Measurements from ENCODE around the gene DCDC2. TPM values are rescaled to one million over a fixed set of nuclear protein-coding genes. Genes with fewer than 3 reads are reported as not detected.

Gene DCDC2
- total RNA-seq, 1 experiment from 2014 or later = 0.26 TPM

DNA sequence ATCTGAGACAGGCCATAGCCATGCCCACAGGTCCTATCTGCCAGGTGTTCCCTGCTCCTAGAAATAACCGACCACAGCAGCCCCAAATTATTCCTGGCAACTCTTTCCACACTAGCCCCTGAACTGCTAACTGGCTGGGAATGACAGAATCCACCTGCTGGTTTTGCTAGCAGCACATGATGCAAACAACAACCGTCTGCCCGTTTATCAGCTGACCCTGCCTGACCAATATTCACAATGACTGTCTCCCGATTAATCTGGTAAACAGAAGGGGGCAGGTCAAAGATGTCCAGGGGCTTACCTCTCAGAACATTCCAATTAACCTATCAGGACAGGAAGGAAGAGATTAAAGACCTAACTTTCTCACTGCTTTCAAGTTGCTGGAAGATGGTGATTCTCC lies 130.3 kb downstream of the DCDC2 start:
- Histone ChIP-seq H3K9ac (ENCODE audit: low read length) (no peak overlapping the region), H3K4me2 (ENCODE audit: low read depth, low read length, poor library complexity, severe bottlenecking) (no peak overlapping the region), H2AFZ (ENCODE audit: low read length) (no peak overlapping the region), H3K79me2 (ENCODE audit: low read length) (no peaks in the 10 kb centered on the region), H3K9me2 (replicated peaks; ENCODE audit: insufficient read depth, low read length) (no peaks in the 10 kb centered on the region), H3K27me3 (ENCODE audit: low read length) (no peaks in the 10 kb centered on the region), H3K9me3 (ENCODE audit: low read length) (no peaks in the 10 kb centered on the region), H3K4me1 (ENCODE audit: low read length) (no peaks in the 10 kb centered on the region), H3K36me3 (ENCODE audit: insufficient read depth, low read length) (no peaks in the 10 kb centered on the region), H3K4me3 (ENCODE audit: low read length) (no peak overlapping the region), H4K20me1 (ENCODE audit: insufficient read depth, low read depth, low read length) (no peaks in the 10 kb centered on the region), H3K27ac (ENCODE audit: low read length) (no peak overlapping the region)
- no peak for DNase-seq

GRCh38 chr6:24226541-24226940 lies 131.3 kb downstream of the DCDC2 start:
- H2AFZ ChIP-seq (ENCODE audit: low read length) = no peak overlapping the region
- no peak overlapping the region for H3K9ac ChIP-seq (ENCODE audit: low read length)
- no peak overlapping the region for H3K27ac ChIP-seq (ENCODE audit: low read length)
- no peaks in the 10 kb centered on the region for H3K4me1 ChIP-seq (ENCODE audit: low read length)
- no peaks in the 10 kb centered on the region for H3K36me3 ChIP-seq (ENCODE audit: insufficient read depth, low read length)
- DNase-seq = no peak
- no peaks in the 10 kb centered on the region for H4K20me1 ChIP-seq (ENCODE audit: insufficient read depth, low read depth, low read length)
- no peak overlapping the region for H3K4me3 ChIP-seq (ENCODE audit: low read length)
- H3K9me2 ChIP-seq (replicated peaks; ENCODE audit: insufficient read depth, low read length) = no peaks in the 10 kb centered on the region
- H3K27me3 ChIP-seq (ENCODE audit: low read length) = no peaks in the 10 kb centered on the region
- H3K9me3 ChIP-seq (ENCODE audit: low read length) = no peaks in the 10 kb centered on the region
- no peaks in the 10 kb centered on the region for H3K79me2 ChIP-seq (ENCODE audit: low read length)
- H3K4me2 ChIP-seq (ENCODE audit: low read depth, low read length, poor library complexity, severe bottlenecking) = no peak overlapping the region

DNA sequence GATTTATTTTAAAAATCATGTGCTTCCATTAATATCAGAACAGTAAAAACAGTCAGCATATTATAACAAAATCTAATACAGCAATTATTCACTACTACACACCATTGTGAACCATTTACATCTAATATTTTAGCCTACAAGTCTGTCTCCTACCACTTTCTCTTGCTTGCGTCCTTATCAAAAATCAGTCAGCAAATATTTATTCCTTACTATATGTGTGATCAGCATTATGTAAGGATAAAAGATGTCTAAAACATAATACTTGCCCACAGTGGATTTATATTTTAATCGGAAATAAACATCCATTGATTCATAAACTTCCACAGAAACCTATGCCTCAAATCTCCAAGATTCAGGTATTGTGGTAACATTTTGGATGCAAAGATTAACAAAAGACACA lies 132.0 kb downstream of the DCDC2 start:
- Histone ChIP-seq H3K9me2 (replicated peaks; ENCODE audit: insufficient read depth, low read length) (no peaks in the 10 kb centered on the region), H3K79me2 (ENCODE audit: low read length) (no peaks in the 10 kb centered on the region), H3K27ac (ENCODE audit: low read length) (no peak overlapping the region), H3K27me3 (ENCODE audit: low read length) (no peaks in the 10 kb centered on the region), H2AFZ (ENCODE audit: low read length) (no peak overlapping the region), H4K20me1 (ENCODE audit: insufficient read depth, low read depth, low read length) (no peaks in the 10 kb centered on the region), H3K36me3 (ENCODE audit: insufficient read depth, low read length) (no peaks in the 10 kb centered on the region), H3K4me3 (ENCODE audit: low read length) (no peak overlapping the region), H3K9ac (ENCODE audit: low read length) (no peak overlapping the region), H3K4me1 (ENCODE audit: low read length) (no peaks in the 10 kb centered on the region), H3K9me3 (ENCODE audit: low read length) (no peaks in the 10 kb centered on the region), H3K4me2 (ENCODE audit: low read depth, low read length, poor library complexity, severe bottlenecking) (no peak overlapping the region)
- no peak for DNase-seq

- no peaks in the 10 kb centered on the region for H3K4me1 ChIP-seq (ENCODE audit: low read length)
- no peak for DNase-seq
- no peaks in the 10 kb centered on the region for H3K79me2 ChIP-seq (ENCODE audit: low read length)
- no peaks in the 10 kb centered on the region for H4K20me1 ChIP-seq (ENCODE audit: insufficient read depth, low read depth, low read length)
- H3K4me2 ChIP-seq (ENCODE audit: low read depth, low read length, poor library complexity, severe bottlenecking) = no peak overlapping the region
- H3K9ac ChIP-seq (ENCODE audit: low read length) = no peak overlapping the region
- peak overlapping the region; percentile 46; the same call in 1 of the 2 replicates for H2AFZ ChIP-seq (ENCODE audit: low read length)
- H3K4me3 ChIP-seq (ENCODE audit: low read length) = no peak overlapping the region
- no peaks in the 10 kb centered on the region for H3K9me2 ChIP-seq (replicated peaks; ENCODE audit: insufficient read depth, low read length)
- no peaks in the 10 kb centered on the region for H3K36me3 ChIP-seq (ENCODE audit: insufficient read depth, low read length)
- H3K9me3 ChIP-seq (ENCODE audit: low read length) = no peaks in the 10 kb centered on the region
- H3K27ac ChIP-seq (ENCODE audit: low read length) = no peak overlapping the region
- no peaks in the 10 kb centered on the region for H3K27me3 ChIP-seq (ENCODE audit: low read length)
Observed at GRCh38 chr6:24223115-24223919, 134.5 kb downstream of the DCDC2 start.

- H2AFZ ChIP-seq (ENCODE audit: low read length) = no peak overlapping the region
- no peak for DNase-seq
- no peak overlapping the region for H3K27ac ChIP-seq (ENCODE audit: low read length)
- no peaks in the 10 kb centered on the region for H3K36me3 ChIP-seq (ENCODE audit: insufficient read depth, low read length)
- no peaks in the 10 kb centered on the region for H3K9me2 ChIP-seq (replicated peaks; ENCODE audit: insufficient read depth, low read length)
- H3K4me3 ChIP-seq (ENCODE audit: low read length) = no peak overlapping the region
- no peaks in the 10 kb centered on the region for H3K79me2 ChIP-seq (ENCODE audit: low read length)
- H3K9ac ChIP-seq (ENCODE audit: low read length) = no peak overlapping the region
- H3K27me3 ChIP-seq (ENCODE audit: low read length) = no peaks in the 10 kb centered on the region
- H3K4me2 ChIP-seq (ENCODE audit: low read depth, low read length, poor library complexity, severe bottlenecking) = no peak overlapping the region
- H3K4me1 ChIP-seq (ENCODE audit: low read length) = no peaks in the 10 kb centered on the region
- no peaks in the 10 kb centered on the region for H3K9me3 ChIP-seq (ENCODE audit: low read length)
- no peaks in the 10 kb centered on the region for H4K20me1 ChIP-seq (ENCODE audit: insufficient read depth, low read depth, low read length)
Observed at GRCh38 chr6:24219670-24220069, 138.2 kb downstream of the DCDC2 start.

GRCh38 chr6:24214984-24215383 lies 142.9 kb downstream of the DCDC2 start:
- Histone ChIP-seq H3K4me3 (ENCODE audit: low read length) (no peak overlapping the region), H3K9me3 (ENCODE audit: low read length) (no peaks in the 10 kb centered on the region), H3K4me2 (ENCODE audit: low read depth, low read length, poor library complexity, severe bottlenecking) (no peak overlapping the region), H4K20me1 (ENCODE audit: insufficient read depth, low read depth, low read length) (no peaks in the 10 kb centered on the region), H3K4me1 (ENCODE audit: low read length) (no peaks in the 10 kb centered on the region), H3K27ac (ENCODE audit: low read length) (no peak overlapping the region), H3K9me2 (replicated peaks; ENCODE audit: insufficient read depth, low read length) (no peaks in the 10 kb centered on the region), H3K79me2 (ENCODE audit: low read length) (no peaks in the 10 kb centered on the region), H3K9ac (ENCODE audit: low read length) (no peak overlapping the region), H2AFZ (ENCODE audit: low read length) (no peak overlapping the region), H3K27me3 (ENCODE audit: low read length) (no peaks in the 10 kb centered on the region), H3K36me3 (ENCODE audit: insufficient read depth, low read length) (no peaks in the 10 kb centered on the region)
- no peak for DNase-seq

DNA sequence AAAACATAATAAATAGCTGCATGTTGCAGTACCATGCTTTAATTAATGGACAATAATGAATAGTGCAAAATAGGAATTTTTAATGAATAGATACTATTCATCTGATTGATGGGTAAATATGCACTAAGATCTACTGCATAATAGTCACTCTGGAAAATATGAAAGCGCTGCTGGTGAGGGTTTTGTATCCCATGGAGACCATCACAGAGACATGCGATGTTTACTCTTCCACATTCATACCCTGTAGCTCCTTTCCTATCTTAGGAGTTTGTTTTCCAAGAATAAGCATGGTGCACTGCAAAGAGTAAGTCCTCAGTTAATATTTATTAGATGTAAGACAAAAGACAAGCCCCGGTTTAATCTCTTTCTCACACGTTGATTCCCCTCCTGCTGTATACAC lies 150.4 kb downstream of the DCDC2 start:
- no peaks in the 10 kb centered on the region for H3K9me2 ChIP-seq (replicated peaks; ENCODE audit: insufficient read depth, low read length)
- H3K9ac ChIP-seq (ENCODE audit: low read length) = no peak overlapping the region
- no peaks in the 10 kb centered on the region for H3K79me2 ChIP-seq (ENCODE audit: low read length)
- H4K20me1 ChIP-seq (ENCODE audit: insufficient read depth, low read depth, low read length) = no peaks in the 10 kb centered on the region
- H3K4me3 ChIP-seq (ENCODE audit: low read length) = no peak overlapping the region
- no peaks in the 10 kb centered on the region for H3K9me3 ChIP-seq (ENCODE audit: low read length)
- no peak overlapping the region for H3K4me2 ChIP-seq (ENCODE audit: low read depth, low read length, poor library complexity, severe bottlenecking)
- no peak overlapping the region for H2AFZ ChIP-seq (ENCODE audit: low read length)
- H3K27ac ChIP-seq (ENCODE audit: low read length) = no peak overlapping the region
- H3K4me1 ChIP-seq (ENCODE audit: low read length) = no peaks in the 10 kb centered on the region
- no peaks in the 10 kb centered on the region for H3K27me3 ChIP-seq (ENCODE audit: low read length)
- H3K36me3 ChIP-seq (ENCODE audit: insufficient read depth, low read length) = no peaks in the 10 kb centered on the region
- DNase-seq = no peak

DNA sequence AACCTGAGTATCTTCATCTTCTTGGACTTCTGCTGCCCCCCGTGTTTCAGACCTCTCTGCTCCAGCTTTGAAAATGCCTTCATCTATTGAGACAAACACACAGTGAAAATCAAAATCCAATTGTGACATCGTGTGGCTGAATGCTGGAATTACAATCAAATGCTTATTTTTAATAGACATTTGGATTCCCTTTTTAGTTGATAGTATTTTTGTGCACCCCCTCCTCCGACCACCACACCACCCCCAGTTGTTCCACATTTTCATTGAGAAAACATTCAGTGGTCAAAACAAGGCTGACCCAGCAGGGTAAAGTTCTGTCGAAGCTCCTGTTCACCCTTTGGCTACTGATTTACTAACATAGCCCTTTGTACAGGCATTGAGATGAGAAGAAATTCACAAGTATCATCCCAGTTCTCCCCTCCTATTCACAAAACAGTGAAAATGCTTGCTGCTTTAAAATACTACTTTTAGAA lies 152.8 kb downstream of the DCDC2 start:
- DNase-seq = peak; percentile 83
- no peak overlapping the region for H3K4me2 ChIP-seq (ENCODE audit: low read depth, low read length, poor library complexity, severe bottlenecking)
- no peak overlapping the region for H3K9ac ChIP-seq (ENCODE audit: low read length)
- no peaks in the 10 kb centered on the region for H3K9me2 ChIP-seq (replicated peaks; ENCODE audit: insufficient read depth, low read length)
- H3K9me3 ChIP-seq (ENCODE audit: low read length) = no peaks in the 10 kb centered on the region
- H3K27ac ChIP-seq (ENCODE audit: low read length) = no peak overlapping the region
- no peak overlapping the region for H3K4me3 ChIP-seq (ENCODE audit: low read length)
- no peaks in the 10 kb centered on the region for H3K27me3 ChIP-seq (ENCODE audit: low read length)
- H4K20me1 ChIP-seq (ENCODE audit: insufficient read depth, low read depth, low read length) = no peaks in the 10 kb centered on the region
- H3K36me3 ChIP-seq (ENCODE audit: insufficient read depth, low read length) = no peaks in the 10 kb centered on the region
- H3K79me2 ChIP-seq (ENCODE audit: low read length) = no peaks in the 10 kb centered on the region
- no peaks in the 10 kb centered on the region for H3K4me1 ChIP-seq (ENCODE audit: low read length)
- H2AFZ ChIP-seq (ENCODE audit: low read length) = no peak overlapping the region
